ENCODE data around the gene SPATA31D3.
"Not testable (repeated sequence)": the region's sequence is repeated elsewhere in the genome, so short reads cannot be mapped to it uniquely, and the experiment has no call there.

SPATA31D3 gene

GRCh38 chr9:81980568-81980967 is 37.3 kb downstream of the SPATA31D3 start:
- FAIRE-seq: no peak

GRCh38 chr9:81981883-81982282 is 38.6 kb downstream of the SPATA31D3 start:
- no peak for FAIRE-seq

- no peak for FAIRE-seq
These were observed 41.6 kb downstream of the SPATA31D3 start for GRCh38 chr9:81984928-81985327.

- no peak for FAIRE-seq
These were observed 42.8 kb downstream of the SPATA31D3 start for GRCh38 chr9:81986051-81986450.

GRCh38 chr9:81988472-81988871 is 45.2 kb downstream of the SPATA31D3 start, which contains the start of gene SPATA31D1:
TSS of gene SPATA31D1 (plus strand) at chr9:81988772. CDS start at chr9:81988819, 47 bp downstream.
- FAIRE-seq: not testable (repeated sequence)

- no peak for FAIRE-seq
These were observed 46.4 kb downstream of the SPATA31D3 start for GRCh38 chr9:81989700-81990099.

- no peak for FAIRE-seq
These were observed 50.4 kb downstream of the SPATA31D3 start for GRCh38 chr9:81993656-81994055.
